ENCODE measurements around the gene F10.
"Not testable (repeated sequence)": the region's sequence is repeated elsewhere in the genome, so short reads cannot be mapped to it uniquely, and the experiment has no call there.

F10 gene

DNA sequence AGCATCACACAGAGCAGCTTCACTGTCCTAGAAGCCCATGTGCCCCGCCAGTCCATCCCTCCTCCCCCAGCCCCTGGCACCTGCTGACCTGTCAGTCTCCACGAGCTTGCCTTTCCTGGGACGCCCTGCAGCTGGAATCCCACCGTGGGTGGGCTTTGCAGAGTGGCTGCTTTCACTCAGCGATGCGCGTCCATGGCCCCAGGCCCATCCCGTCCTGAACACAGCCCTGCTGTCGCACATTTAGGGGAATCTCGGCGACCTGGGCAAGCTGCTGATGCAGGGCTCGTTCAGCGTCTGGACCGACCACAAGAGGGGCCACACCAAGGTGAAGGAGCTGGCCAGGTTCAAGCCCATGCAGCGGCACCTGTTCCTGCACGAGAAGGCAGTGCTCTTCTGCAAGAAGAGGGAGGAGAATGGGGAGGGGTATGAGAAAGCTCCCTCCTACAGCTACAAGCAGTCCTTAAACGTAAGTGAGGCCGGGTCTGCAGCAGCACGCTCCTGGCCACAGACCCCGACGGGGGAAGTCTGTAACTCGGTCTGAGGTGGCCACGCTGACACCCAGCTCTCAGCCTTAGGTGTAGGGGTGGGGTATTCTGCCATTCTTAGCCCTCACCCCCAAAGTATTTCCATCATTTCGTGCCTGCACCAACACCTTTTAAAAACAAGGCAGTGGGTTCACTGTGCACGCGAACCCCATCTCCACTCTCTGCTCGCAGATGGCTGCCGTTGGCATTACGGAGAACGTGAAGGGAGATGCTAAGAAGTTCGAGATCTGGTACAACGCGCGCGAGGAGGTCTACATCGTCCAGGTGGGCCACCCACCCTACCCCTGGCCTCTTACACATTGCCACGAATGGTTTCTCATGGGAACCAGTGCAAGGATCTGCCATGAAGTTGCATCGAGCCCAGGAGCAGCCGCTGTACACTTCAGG is 35.3 kb upstream of the F10 start:
- no peak for DNase-seq

GRCh38 chr13:113087923-113088690 is 34.5 kb upstream of the F10 start:
- DNase-seq, result no peak

GRCh38 chr13:113088691-113089020 is 33.9 kb upstream of the F10 start:
- no peak for DNase-seq

DNA sequence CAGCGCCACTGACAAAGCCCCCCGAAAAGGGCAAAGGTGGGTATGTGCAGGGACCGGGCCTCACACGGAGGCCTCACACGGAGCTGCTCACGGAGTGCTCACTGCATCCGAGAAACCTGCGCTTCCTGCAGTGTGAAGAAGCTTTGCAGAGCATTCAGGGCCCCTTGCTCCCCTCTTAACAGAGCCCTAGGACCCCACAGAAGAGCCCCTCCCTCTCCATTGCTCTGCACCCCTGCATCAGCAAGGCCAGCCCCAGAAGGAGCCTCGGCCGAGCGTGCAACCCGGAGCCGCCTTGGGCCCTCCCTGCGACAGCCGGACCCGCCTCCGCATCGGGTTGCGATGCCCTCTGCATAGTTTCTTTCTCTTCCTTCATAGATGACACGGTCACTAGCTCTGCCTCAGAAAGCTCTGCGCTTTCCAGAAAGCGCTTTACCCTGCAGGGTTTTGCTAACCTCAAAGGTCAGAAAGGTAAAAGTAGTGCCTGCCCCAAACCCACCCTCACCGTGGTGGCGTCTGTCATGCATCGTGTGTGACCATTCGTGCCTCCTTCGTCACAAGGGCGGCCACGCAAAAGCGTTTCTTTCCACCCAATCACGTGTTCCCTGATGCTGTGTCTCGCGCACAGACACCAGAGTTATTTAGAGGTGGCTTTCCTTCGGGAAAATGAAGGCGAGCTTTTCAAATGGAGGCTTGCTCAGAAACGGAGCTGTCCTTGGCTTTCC is 32.7 kb upstream of the F10 start:
- no peak for DNase-seq

DNA sequence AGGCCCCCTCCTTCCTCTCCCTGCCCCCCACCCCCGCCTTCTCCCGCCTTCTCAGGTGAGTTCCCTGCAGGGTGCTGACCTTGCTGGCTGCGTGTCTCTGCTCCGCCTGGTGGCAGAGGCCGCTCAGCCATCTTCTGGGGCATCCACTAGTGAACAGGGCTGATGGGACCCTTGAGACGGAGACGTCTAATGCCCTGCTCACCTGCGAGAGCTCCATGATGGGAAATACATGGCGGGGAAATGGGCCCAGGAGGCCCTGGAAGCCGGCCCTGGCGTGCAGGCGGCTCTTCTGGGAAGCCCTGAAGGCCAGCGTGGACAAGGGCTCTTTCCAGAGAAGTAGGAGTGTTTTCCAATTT is 32.2 kb upstream of the F10 start:
- DNase-seq, result no peak

GRCh38 chr13:113090806-113091205 is 31.8 kb upstream of the F10 start:
- no peak for DNase-seq

DNA sequence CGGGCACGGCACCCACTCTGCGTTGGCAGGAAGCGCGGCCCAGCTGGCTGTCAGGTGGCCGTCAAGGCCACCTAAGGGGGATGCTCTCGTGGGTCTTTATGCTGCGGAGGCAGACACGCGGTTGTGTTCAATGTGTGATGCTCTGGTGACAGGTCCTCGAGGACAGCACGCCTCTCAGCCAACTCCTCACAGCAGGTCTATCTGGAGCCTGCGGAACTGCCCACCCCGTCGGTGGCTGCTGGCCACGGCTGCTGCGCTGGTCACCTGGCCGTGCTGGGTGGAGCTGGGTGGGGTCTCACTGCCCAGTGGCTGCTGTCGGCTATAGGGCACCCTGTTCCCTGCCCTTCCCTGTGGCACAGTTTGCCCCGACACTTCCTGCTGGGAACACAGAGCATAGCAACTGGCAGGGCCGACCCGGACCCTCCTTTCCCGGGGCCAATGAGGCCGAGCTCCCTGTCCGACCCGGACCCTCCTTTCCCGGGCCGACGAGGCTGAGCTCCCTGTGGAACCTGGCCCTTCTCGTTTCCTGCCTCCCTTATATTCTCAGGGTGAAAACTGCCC is 31.3 kb upstream of the F10 start:
- no peak for DNase-seq

- no peak for DNase-seq
Observed at GRCh38 chr13:113091891-113092775, 30.5 kb upstream of the F10 start.

- DNase-seq, result no peak
Observed at GRCh38 chr13:113092776-113093579, 29.6 kb upstream of the F10 start.

DNA sequence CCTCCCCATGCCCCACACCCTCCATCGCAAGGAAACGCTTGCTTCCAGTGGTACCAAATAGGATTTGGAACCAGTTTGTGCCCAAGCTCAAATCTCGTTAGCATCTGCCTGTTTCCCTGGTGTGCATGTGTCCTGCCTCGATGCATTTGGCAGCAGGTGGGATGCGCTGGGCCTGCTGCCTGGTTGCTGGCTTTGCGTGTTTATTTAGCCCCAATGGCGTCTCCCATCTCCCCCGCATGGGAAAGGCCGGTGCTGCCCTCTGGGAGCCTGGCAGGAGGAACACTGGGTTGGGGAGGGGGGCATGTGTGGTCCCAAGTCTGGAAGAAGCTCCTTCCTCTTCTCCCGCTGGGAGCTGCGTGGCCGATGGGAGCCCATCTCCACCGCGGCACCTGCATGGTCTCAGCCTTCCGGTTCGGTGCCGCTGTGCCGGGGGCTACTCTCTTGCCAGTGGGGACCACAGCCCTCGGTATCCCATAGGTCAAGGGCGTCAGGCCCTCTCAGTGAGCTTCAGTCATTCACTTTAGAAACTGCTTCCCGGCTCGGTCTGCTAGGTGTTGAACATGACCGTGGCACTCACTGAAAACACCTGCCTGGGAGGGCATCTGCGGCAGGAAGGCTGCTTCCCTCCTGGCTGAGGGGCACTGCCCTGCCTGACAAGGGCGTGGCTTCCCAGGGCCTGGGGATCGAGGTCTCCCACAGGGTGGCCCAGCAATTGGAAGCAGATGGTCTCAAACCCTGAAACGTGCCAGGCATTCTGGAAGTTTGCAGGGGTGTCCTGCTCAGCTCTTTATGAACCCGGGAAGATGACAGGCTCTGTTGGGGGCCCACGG is 28.8 kb upstream of the F10 start:
- peak; percentile 68 for DNase-seq

DNA sequence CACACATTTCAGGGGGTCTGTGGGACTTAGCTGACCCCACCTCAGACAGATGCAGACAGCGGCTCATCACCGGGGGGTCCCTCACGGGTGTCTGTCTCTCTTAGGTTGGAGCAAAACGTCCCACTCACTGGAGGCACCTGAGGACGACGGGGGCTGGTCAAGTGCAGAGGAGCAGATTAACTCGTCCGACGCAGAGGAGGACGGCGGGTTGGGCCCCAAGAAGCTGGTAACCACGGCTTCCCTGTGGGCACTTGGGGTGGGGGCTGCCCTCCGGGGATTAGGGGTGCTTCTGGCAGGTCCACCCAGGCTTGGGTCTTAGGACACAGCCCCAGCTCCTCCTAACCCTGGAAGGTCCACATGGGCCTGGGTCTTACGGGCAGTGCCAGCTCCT is 28.2 kb upstream of the F10 start:
- no peak for DNase-seq

- DNase-seq, result no peak
Observed at GRCh38 chr13:113095146-113096051, 27.2 kb upstream of the F10 start.

DNA sequence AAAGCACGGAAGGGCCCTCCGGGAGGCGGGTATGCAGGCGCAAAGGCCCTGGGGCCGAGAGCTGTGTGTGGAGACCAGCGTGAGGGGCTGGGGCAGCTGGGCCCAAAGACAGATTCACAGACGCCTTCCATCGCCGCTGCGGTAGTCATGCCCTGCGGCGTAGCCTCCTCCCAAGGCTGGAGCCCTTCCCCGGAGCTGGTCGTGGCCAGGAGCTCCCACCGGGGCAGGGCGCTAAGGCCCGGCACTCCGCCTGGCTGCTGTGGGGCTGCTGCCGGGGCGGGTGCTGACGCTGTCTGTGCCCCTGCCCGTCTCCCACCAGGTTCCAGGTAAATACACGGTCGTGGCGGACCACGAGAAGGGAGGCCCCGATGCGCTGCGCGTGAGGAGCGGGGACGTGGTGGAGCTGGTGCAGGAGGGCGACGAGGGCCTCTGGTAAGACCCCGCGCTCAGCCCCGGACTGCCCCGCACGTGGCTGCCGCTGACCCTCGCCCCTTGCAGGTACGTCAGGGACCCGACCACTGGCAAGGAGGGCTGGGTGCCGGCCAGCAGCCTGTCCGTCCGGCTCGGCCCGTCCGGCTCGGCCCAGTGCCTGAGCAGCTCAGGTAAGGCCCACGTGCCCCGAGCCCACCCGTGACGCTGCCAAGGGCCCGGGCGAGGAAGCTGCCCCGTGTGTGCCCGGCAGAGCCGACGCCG is 26.4 kb upstream of the F10 start:
- no peak for DNase-seq

DNA sequence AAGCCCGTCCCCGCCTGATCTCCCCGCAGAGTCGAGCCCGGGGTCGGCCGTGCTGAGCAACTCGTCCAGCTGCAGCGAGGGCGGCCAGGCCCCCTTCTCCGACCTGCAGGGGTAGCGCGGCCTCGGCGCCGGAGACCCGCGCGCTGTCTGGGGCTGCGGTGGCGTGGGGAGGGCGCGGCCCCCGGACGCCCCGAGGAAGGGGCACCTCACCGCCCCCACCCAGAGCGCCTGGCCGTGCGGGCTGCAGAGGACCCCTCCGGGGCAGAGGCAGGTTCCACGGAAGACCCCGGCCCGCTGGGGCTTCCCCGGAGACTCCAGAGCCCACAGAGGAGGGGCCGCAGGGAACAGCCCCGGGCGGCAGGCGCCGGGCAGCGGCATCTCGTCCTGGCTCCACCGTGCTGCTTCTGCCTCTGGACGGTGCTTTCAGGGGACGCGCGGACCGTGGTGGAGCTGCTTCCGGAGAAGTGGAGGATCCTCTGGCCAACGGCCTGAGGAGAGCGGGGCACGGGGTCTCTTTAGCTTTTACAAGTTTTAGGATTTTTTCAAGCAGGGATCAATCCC is 25.8 kb upstream of the F10 start:
- no peak for DNase-seq

GRCh38 chr13:113097651-113098050 is 24.9 kb upstream of the F10 start:
- DNase-seq, result no peak

DNA sequence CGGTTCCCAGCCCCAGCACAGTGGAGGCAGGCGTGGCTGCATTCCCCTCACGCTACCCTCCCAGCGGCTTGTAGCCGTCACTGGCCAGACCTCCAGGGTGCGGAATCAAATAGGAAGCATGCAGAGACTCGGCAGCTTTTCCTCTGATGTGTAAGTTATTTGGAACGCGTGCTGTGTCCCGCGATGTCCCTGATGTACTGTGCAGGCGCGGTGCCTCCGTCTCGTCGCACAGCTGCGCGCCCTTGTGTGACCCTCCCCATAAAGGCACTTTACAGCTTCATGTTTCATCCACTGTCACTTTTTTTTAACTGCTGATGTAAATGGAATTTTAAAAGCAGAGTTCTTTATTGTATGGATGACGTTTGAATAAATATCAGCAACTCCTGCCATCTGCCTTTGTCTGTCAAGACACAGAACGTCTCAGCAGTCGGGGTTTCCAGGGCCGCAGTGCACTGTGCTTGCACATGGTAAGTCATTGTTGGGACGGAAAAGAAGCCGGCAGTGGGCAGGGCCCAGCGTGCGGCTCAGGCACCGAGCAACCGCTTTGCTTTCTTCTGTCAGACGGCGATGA is 24.4 kb upstream of the F10 start:
- peak; percentile 55 for DNase-seq

DNA sequence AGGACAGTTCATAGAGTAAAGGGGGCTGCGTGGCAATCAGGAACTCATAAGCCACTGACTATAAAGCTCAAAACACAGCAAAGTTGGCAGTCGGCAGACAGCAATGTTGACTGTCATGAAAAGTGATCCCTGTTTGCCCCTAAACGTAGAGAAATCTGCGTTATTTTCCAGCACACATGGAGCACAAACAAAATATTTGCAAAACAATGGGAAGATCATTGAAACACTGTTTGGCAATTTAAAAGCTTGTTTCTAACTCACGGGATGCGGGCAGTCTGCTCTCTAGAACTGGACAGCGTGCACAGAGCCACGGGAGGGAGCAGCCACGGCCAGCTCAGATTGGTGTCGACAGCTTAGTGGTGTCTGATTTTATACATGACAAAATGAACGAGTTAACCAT is 23.5 kb upstream of the F10 start:
- DNase-seq, result no peak

- DNase-seq, result not testable (repeated sequence)
Observed at GRCh38 chr13:113102302-113102701, 20.3 kb upstream of the F10 start.

Data from NCI-H69 (cell line).